HL-60 (cell line): ENCODE data around the gene KCNQ1.

Experiments used
- CTCF ChIP-seq: IDR thresholded peaks from one replicate; pipeline ENCODE4 v1.5.1; 2011; ENCODE audit warnings: low read length, control low read depth, inconsistent platforms; ENCODE audit not compliant: insufficient read depth
- POLR2AphosphoS5 ChIP-seq: IDR thresholded peaks from 2 replicates; pipeline ENCODE4 v1.6.1; 2012; ENCODE audit warnings: low read depth
- REST ChIP-seq: IDR thresholded peaks from 2 replicates; pipeline ENCODE4 v1.6.1; 2012; ENCODE audit warnings: low read depth; ENCODE audit not compliant: insufficient replicate concordance

- no peak for TF ChIP-seq CTCF
- no peak for TF ChIP-seq REST
- TF ChIP-seq POLR2AphosphoS5 = no peak
Observed at GRCh38 chr11:2747248-2748027, 302.6 kb downstream of the KCNQ1 start.
